T-helper 2 cell treated with Interferon-gamma antibody and Interleukin-4, amounts not matched to agents 5 μg/mL and 100 μg/mL, for 36 hours (primary cell): Measurements from ENCODE around the gene SEBOX.

ENCODE experiments used
- DNase-seq: peaks from one replicate; pipeline ENCODE4 v3.0.0; 2021; ENCODE audit warnings: low spot score
- H3K27ac Mint-ChIP-seq: one replicate; pipeline ENCODE4 v1.8.0; 2021; ENCODE audit warnings: mild to moderate bottlenecking, mixed read lengths
- H3K27me3 Mint-ChIP-seq: one replicate; pipeline ENCODE4 v1.8.0; 2021; ENCODE audit warnings: low read depth, mixed read lengths
- H3K36me3 Mint-ChIP-seq: one replicate; pipeline ENCODE4 v1.8.0; 2021; ENCODE audit warnings: low read depth, mixed read lengths
- H3K4me1 Mint-ChIP-seq: one replicate; pipeline ENCODE4 v1.8.0; 2021; ENCODE audit warnings: low read depth, mixed read lengths
- H3K4me3 Mint-ChIP-seq: one replicate; pipeline ENCODE4 v1.8.0; 2022; ENCODE audit warnings: mild to moderate bottlenecking, moderate library complexity, mixed read lengths
- H3K9me3 Mint-ChIP-seq: one replicate; pipeline ENCODE4 v1.8.0; 2021; ENCODE audit warnings: mixed read lengths

Gene SEBOX

DNA sequence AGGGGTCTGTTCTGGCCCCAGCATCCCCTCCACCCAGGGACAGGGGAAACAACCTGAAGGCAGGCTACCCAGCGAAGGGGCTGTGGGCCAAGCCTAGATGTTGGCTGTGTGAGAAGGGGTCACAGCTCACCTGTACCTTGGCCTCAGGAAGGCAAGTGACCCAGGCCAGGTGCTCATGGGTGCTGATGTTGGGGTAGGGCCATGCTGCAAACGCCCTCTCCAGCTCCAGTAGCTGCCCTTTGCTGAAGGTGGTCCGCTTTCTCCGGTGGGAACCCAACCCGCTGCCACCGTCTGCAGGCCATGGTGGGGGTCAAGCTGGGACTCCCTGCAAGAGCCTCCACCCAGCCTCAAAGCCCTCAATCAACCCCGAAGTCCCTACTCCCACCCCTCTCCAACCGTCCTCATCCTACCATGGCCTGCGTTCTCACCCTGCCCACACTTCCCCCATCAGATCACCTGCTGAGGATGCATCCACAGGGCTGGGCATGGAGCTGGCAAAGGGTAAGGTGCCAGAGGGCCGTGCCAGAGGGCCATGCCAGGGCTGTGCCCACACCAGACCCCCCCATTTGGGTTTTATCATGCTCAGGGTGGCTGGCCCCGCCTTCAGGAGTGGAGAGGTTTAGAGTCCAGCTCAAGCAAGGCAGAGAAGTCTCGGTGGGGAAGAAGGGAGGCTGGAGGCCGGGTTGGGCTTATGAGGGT is at the start of gene SEBOX:
Gene SEBOX, minus strand, starts transcription at position 535 of the 699 bp plus-strand sequence. Its CDS starts 48 bp downstream, at position 487.
- DNase-seq = no peak
- Mint-ChIP-seq H3K4me3 (no peak within 1 kb of the TSS), H3K4me1 (peaks cover 2% of the 10 kb centered on the region), H3K36me3 (peaks cover 16% of the 10 kb centered on the region), H3K9me3 (no peaks in the 10 kb centered on the region), H3K27ac (no peak within 1 kb of the TSS), H3K27me3 (no peaks in the 10 kb centered on the region)

DNA sequence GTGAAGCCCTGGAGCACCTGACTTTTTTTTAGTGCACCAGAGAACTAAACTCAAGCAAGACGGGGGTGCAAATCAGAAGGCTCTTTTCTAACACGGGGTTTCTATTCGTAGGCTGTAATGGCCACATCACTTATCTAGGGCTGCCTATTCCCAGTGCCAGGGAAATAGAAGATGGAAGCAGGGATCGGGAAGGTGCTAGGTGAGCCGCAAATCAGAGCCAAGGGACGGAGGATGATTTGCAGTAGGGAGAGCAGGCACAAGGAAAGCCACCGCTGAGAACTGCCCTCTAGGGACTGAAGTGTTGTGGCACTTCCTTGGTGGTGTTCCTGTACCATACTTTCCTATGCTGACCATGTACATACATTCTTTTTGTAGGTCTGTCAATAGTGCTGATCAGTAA is 48.8 kb upstream of the SEBOX start:
- H3K36me3 Mint-ChIP-seq = no peaks in the 10 kb centered on the region
- no peak overlapping the region for H3K27ac Mint-ChIP-seq
- no peaks in the 10 kb centered on the region for H3K9me3 Mint-ChIP-seq
- H3K27me3 Mint-ChIP-seq = peaks cover 25% of the 10 kb centered on the region
- no peak for DNase-seq
- no peak overlapping the region for H3K4me3 Mint-ChIP-seq
- H3K4me1 Mint-ChIP-seq = peaks cover 1% of the 10 kb centered on the region

DNA sequence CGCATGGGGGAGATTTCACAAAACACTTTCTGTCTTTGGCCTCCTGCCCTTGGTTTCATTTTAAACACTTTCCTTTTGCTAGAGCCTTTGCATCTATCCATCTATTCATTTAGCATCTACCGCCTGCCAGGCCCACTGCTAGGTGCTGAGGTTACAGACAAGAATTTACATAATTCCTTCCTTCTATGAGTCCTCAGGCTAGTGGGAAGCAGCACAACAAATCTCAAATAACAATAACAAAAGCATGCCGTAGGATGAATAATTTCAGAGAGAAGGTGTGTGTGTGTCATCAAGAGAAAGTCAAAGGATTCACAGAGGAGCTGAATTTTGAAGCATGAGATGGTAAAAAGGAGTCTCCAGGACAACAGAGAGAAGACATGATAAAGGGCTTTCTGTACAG is 47.1 kb upstream of the SEBOX start:
- DNase-seq = no peak
- Mint-ChIP-seq H3K4me3 (no peak overlapping the region), H3K36me3 (no peaks in the 10 kb centered on the region), H3K27ac (no peak overlapping the region), H3K4me1 (peaks cover 1% of the 10 kb centered on the region), H3K27me3 (peaks cover 25% of the 10 kb centered on the region), H3K9me3 (no peaks in the 10 kb centered on the region)

DNA sequence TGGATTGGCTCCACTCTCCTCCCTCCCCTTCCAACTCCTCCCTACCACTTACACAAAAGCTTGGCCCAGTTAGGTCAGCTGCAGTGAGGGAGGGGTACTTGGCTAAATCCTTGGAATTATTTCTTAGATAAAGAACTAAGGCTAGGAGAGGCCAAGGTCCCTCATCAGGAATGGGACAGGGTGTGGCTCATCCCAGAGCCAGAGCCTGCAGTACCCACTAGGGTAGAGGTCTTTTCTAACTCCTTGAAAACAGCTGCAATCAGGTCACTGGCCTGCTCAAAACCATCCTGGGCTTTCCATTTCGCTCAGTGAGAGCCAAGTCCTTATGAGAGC is 42.9 kb upstream of the SEBOX start:
- Mint-ChIP-seq H3K9me3 (no peaks in the 10 kb centered on the region), H3K4me3 (no peak overlapping the region), H3K4me1 (peaks cover 6% of the 10 kb centered on the region), H3K27ac (no peak overlapping the region), H3K27me3 (peaks cover 23% of the 10 kb centered on the region), H3K36me3 (no peaks in the 10 kb centered on the region)
- no peak for DNase-seq

GRCh38 chr17:28407130-28407973 is 42.4 kb upstream of the SEBOX start:
- no peak overlapping the region for H3K27ac Mint-ChIP-seq
- peaks cover 6% of the 10 kb centered on the region for H3K4me1 Mint-ChIP-seq
- no peak for DNase-seq
- H3K4me3 Mint-ChIP-seq = no peak overlapping the region
- H3K36me3 Mint-ChIP-seq = no peaks in the 10 kb centered on the region
- H3K9me3 Mint-ChIP-seq = no peaks in the 10 kb centered on the region
- peaks cover 20% of the 10 kb centered on the region for H3K27me3 Mint-ChIP-seq

- peaks cover 6% of the 10 kb centered on the region for H3K4me1 Mint-ChIP-seq
Measured at GRCh38 chr17:28406473-28406814, 41.4 kb upstream of the SEBOX start.

GRCh38 chr17:28405632-28406472 is 40.9 kb upstream of the SEBOX start, which contains the start of gene SLC46A1:
Gene SLC46A1, minus strand, starts transcription at chr17:28406212. Its CDS starts 98 bp downstream, at chr17:28406114.
- Mint-ChIP-seq H3K9me3 (no peaks in the 10 kb centered on the region), H3K36me3 (no peaks in the 10 kb centered on the region), H3K4me3 (peak within 1 kb of the TSS; percentile 77), H3K4me1 (peaks cover 6% of the 10 kb centered on the region), H3K27ac (no peak within 1 kb of the TSS), H3K27me3 (peaks cover 9% of the 10 kb centered on the region)
- peak; percentile 50 for DNase-seq

More at GRCh38 chr17:28406473-28406814, 41.4 kb upstream of the SEBOX start:
- no peak for DNase-seq
- Mint-ChIP-seq H3K9me3 (no peaks in the 10 kb centered on the region), H3K4me3 (peak overlapping the region; percentile 77), H3K36me3 (no peaks in the 10 kb centered on the region), H3K27me3 (peaks cover 14% of the 10 kb centered on the region), H3K27ac (no peak overlapping the region)

GRCh38 chr17:28404812-28405570 is 40.0 kb upstream of the SEBOX start:
- peak overlapping the region; percentile 77 for H3K4me3 Mint-ChIP-seq
- H3K4me1 Mint-ChIP-seq = peaks cover 6% of the 10 kb centered on the region
- no peak overlapping the region for H3K27ac Mint-ChIP-seq
- H3K36me3 Mint-ChIP-seq = no peaks in the 10 kb centered on the region
- no peak for DNase-seq
- H3K27me3 Mint-ChIP-seq = peaks cover 6% of the 10 kb centered on the region
- no peaks in the 10 kb centered on the region for H3K9me3 Mint-ChIP-seq

GRCh38 chr17:28404461-28404811 is 39.4 kb upstream of the SEBOX start:
- no peak overlapping the region for H3K27ac Mint-ChIP-seq

DNA sequence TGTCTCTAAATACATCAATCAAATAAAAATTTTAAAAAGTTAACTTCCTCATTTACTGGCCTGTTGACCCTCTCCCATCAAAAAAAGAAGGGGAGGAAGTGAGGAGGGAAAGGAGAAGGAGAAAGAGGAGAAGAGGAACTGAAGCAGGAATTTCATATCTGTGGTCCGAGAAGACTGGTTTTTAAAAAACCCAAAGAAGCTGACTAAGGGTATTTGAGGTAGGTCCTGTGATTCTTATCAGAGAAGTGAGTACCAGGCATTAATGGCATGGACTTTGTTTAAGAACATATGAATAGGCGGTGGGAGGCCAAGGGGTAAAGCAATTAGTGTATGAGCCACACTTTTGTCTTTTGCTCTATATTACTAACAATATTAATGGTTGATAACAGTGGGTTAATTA is 39.0 kb upstream of the SEBOX start:
- H3K4me1 Mint-ChIP-seq = peaks cover 6% of the 10 kb centered on the region
- H3K27me3 Mint-ChIP-seq = peaks cover 6% of the 10 kb centered on the region
- H3K9me3 Mint-ChIP-seq = no peaks in the 10 kb centered on the region
- no peaks in the 10 kb centered on the region for H3K36me3 Mint-ChIP-seq
- no peak overlapping the region for H3K4me3 Mint-ChIP-seq
- no peak for DNase-seq
- H3K27ac Mint-ChIP-seq = no peak overlapping the region

More at GRCh38 chr17:28404461-28404811, 39.4 kb upstream of the SEBOX start:
- Mint-ChIP-seq H3K4me1 (peaks cover 6% of the 10 kb centered on the region), H3K4me3 (no peak overlapping the region), H3K36me3 (no peaks in the 10 kb centered on the region), H3K27me3 (peaks cover 6% of the 10 kb centered on the region), H3K9me3 (no peaks in the 10 kb centered on the region)
- no peak for DNase-seq

DNA sequence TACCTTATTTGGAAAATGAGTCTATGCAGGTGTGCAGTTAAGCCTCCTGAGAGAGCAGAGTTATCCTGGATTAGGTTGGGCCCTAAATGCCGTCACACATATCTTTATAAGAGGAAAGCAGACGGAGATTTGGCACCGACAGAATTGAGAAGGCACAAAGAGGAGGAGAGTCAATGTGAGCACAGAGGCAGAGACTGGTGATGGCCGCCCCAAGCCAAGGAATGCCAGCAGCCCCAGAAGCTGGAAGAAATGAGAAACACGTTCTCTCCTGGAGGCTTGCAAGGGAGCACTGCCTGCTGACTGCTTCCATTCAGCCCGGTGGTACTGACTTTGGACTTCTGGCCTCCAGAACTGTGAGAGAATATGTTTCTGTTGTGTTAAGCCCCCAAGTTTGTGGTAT is 37.8 kb upstream of the SEBOX start:
- H3K27ac Mint-ChIP-seq = no peak overlapping the region
- peaks cover 6% of the 10 kb centered on the region for H3K4me1 Mint-ChIP-seq
- peaks cover 6% of the 10 kb centered on the region for H3K27me3 Mint-ChIP-seq
- no peaks in the 10 kb centered on the region for H3K36me3 Mint-ChIP-seq
- no peaks in the 10 kb centered on the region for H3K9me3 Mint-ChIP-seq
- DNase-seq = no peak
- no peak overlapping the region for H3K4me3 Mint-ChIP-seq

GRCh38 chr17:28402224-28402630 is 37.2 kb upstream of the SEBOX start:
- no peak for DNase-seq
- no peaks in the 10 kb centered on the region for H3K36me3 Mint-ChIP-seq
- H3K9me3 Mint-ChIP-seq = no peaks in the 10 kb centered on the region
- H3K27ac Mint-ChIP-seq = no peak overlapping the region
- H3K4me1 Mint-ChIP-seq = peaks cover 6% of the 10 kb centered on the region
- H3K27me3 Mint-ChIP-seq = peaks cover 6% of the 10 kb centered on the region
- no peak overlapping the region for H3K4me3 Mint-ChIP-seq

- no peaks in the 10 kb centered on the region for H3K36me3 Mint-ChIP-seq
- DNase-seq = no peak
- H3K4me1 Mint-ChIP-seq = no peaks in the 10 kb centered on the region
- H3K27ac Mint-ChIP-seq = no peak overlapping the region
- no peaks in the 10 kb centered on the region for H3K27me3 Mint-ChIP-seq
- no peak overlapping the region for H3K4me3 Mint-ChIP-seq
- H3K9me3 Mint-ChIP-seq = no peaks in the 10 kb centered on the region
Measured at GRCh38 chr17:28399808-28400207, 34.8 kb upstream of the SEBOX start.
